Cardiac fibroblast (primary cell): ENCODE measurements around the gene BLOC1S6.

ENCODE experiments used
- DNase-seq, 2 donors: peaks; one replicate each; pipeline versions ENCODE4 v3.0.0 to v3.0.0-alpha.2; 2010; ENCODE audit warnings: low read depth in 2 of 2
- H3K4me3 ChIP-seq, 2 donors: replicated peaks in 1 of 2; 1 replicate in 1 of 2; 2 replicates in 1 of 2; pipeline ENCODE4 v1.5.1; 2011; ENCODE audit warnings: low read depth in 2 of 2, low read length in 2 of 2, mild to moderate bottlenecking in 2 of 2, moderate library complexity in 1 of 2
- CTCF ChIP-seq: IDR thresholded peaks from one replicate; pipeline ENCODE4 v1.5.1; 2011; ENCODE audit warnings: low read depth, mild to moderate bottlenecking, low read length, inconsistent platforms

Gene BLOC1S6

GRCh38 chr15:45606413-45606812 lies 19.2 kb downstream of the BLOC1S6 start:
- TF ChIP-seq CTCF = no peak
- H3K4me3 ChIP-seq = no peak overlapping the region
- DNase-seq = peak in 1 of 2 donors; percentile 42

DNA sequence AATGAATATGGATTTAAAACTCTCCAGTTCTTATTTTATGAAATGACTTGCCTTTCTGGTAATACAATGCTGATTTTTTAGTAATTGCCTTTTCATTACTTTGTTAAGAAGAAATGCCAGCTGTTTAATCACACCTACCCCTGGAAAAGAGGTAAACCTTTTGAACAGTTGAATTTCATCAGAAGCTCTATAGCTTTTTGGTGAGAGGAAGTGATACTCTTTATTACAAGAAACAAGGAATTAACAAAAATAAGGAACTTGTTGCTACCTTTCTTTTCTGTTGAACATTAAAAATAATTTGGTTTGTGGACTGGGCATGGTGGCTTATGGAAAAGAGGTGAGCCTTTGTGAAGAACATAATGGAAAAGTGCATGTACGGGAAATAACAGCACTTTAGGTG lies 19.7 kb downstream of the BLOC1S6 start:
- no peak for DNase-seq
- H3K4me3 ChIP-seq = no peak overlapping the region
- no peak for TF ChIP-seq CTCF

- H3K4me3 ChIP-seq = no peak overlapping the region
- peak; percentile 36 to 53 for DNase-seq
- TF ChIP-seq CTCF = peak; percentile 47
These were observed 24.1 kb downstream of the BLOC1S6 start for GRCh38 chr15:45611305-45611704.

- no peak for TF ChIP-seq CTCF
- H3K4me3 ChIP-seq = no peak overlapping the region
- DNase-seq = peak; percentile 41 to 60
These were observed 25.7 kb downstream of the BLOC1S6 start for GRCh38 chr15:45612790-45613415.

DNA sequence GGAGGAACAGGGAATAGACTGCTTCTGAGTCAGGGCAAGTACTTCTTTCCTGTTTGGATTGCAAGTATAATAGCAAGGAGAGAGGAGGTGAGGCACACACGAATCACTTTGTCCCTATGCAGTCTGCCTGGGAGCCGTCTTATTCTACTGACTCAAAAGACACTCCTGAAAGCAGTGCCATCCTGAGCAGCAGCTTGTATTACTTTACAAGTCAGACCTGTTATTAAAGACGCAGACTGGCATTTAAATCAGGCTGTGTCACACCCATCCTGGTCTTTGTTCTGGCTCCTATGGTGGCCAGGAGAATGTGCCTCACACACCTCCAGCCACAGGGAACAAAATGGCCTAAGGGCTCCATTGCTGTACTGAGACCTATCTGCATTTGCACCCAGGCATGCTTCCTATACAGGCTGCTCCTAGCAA lies 29.7 kb downstream of the BLOC1S6 start:
- no peak overlapping the region for H3K4me3 ChIP-seq
- TF ChIP-seq CTCF = no peak
- no peak for DNase-seq

GRCh38 chr15:45618813-45619212 lies 31.6 kb downstream of the BLOC1S6 start:
- H3K4me3 ChIP-seq = no peak overlapping the region
- no peak for TF ChIP-seq CTCF
- no peak for DNase-seq

DNA sequence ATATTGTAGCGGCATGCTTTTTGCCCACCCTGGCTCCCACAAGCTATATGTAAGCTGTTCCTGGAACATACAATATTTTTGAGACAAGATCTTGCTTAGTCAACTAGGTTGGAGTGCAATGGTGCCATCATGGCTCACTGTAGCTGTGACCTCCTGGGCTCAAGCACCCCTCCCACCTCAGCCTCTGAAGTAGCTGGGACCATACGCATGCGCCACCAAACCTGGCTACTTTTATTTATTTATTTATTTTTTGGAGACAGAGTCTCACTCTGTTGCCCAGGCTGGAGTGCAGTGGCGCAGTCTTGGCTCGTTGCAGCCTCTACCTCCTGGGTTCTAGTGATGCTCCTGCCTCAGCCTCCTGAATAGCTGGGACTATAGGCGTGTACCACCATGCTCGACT lies 41.0 kb downstream of the BLOC1S6 start:
- TF ChIP-seq CTCF = no peak
- DNase-seq = no peak
- H3K4me3 ChIP-seq = no peak overlapping the region
